MM.1S (cell line): ENCODE measurements around the gene MSANTD2.

Experiments
- EZH2phosphoT487 ChIP-seq: fragments of 300-600 bp; sonication (generic); IDR thresholded peaks from 2 replicates; pipeline ENCODE4 v1.6.1; 2018; ENCODE audit warnings: antibody characterized with exemption, low read length
- TF ChIP-seq, protein P1 (sequence below): fragments of 300-600 bp; sonication (generic); IDR thresholded peaks from 2 replicates; pipeline ENCODE4 v1.5.1; 2016; ENCODE audit warnings: antibody characterized with exemption, low read length, mixed read lengths

GRCh38 chr11:124812876-124813275 lies 12.7 kb upstream of the MSANTD2 start:
- TF ChIP-seq, protein P1, sequence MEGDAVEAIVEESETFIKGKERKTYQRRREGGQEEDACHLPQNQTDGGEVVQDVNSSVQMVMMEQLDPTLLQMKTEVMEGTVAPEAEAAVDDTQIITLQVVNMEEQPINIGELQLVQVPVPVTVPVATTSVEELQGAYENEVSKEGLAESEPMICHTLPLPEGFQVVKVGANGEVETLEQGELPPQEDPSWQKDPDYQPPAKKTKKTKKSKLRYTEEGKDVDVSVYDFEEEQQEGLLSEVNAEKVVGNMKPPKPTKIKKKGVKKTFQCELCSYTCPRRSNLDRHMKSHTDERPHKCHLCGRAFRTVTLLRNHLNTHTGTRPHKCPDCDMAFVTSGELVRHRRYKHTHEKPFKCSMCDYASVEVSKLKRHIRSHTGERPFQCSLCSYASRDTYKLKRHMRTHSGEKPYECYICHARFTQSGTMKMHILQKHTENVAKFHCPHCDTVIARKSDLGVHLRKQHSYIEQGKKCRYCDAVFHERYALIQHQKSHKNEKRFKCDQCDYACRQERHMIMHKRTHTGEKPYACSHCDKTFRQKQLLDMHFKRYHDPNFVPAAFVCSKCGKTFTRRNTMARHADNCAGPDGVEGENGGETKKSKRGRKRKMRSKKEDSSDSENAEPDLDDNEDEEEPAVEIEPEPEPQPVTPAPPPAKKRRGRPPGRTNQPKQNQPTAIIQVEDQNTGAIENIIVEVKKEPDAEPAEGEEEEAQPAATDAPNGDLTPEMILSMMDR = no peak
- no peak for TF ChIP-seq EZH2phosphoT487
